Muscle layer of duodenum (tissue), 2 donors: ENCODE measurements around the gene SIK2.
A peak's percentile ranks its signal among the peaks of the same experiment; 100 is the strongest.
"Not testable (repeated sequence)": the region's sequence is repeated elsewhere in the genome, so short reads cannot be mapped to it uniquely, and the experiment has no call there.

Source experiments
- H3K27ac ChIP-seq: one replicate; pipeline ENCODE4 v1.7.0; 2013; ENCODE audit warnings: mild to moderate bottlenecking, low read length
- H3K27me3 ChIP-seq: one replicate; pipeline ENCODE4 v1.7.0; 2013; ENCODE audit warnings: low read depth, mild to moderate bottlenecking, control low read depth, low read length
- H3K36me3 ChIP-seq, 2 donors: one replicate each; pipeline ENCODE4 v1.7.0; 2013; ENCODE audit warnings: low read length in 2 of 2, control low read depth in 1 of 2, mild to moderate bottlenecking in 1 of 2; ENCODE audit not compliant: insufficient read depth in 2 of 2, control insufficient read depth in 1 of 2
- H3K4me1 ChIP-seq, 2 donors: one replicate each; pipeline ENCODE4 v1.7.0; 2013; ENCODE audit warnings: low read length in 2 of 2, mild to moderate bottlenecking in 2 of 2, control low read depth in 1 of 2, moderate library complexity in 1 of 2; ENCODE audit not compliant: insufficient read depth in 2 of 2, control insufficient read depth in 1 of 2
- H3K4me3 ChIP-seq, 2 donors: one replicate each; pipeline ENCODE4 v1.7.0; 2013; ENCODE audit warnings: low read length in 2 of 2, low read depth in 1 of 2, mild to moderate bottlenecking in 1 of 2
- H3K9me3 ChIP-seq, 2 donors: one replicate each; pipeline ENCODE4 v1.7.0; 2013; ENCODE audit warnings: low read length in 2 of 2, control low read depth in 1 of 2, mild to moderate bottlenecking in 1 of 2; ENCODE audit not compliant: control insufficient read depth in 1 of 2
- donor health status: healthy.

The SIK2 gene

DNA sequence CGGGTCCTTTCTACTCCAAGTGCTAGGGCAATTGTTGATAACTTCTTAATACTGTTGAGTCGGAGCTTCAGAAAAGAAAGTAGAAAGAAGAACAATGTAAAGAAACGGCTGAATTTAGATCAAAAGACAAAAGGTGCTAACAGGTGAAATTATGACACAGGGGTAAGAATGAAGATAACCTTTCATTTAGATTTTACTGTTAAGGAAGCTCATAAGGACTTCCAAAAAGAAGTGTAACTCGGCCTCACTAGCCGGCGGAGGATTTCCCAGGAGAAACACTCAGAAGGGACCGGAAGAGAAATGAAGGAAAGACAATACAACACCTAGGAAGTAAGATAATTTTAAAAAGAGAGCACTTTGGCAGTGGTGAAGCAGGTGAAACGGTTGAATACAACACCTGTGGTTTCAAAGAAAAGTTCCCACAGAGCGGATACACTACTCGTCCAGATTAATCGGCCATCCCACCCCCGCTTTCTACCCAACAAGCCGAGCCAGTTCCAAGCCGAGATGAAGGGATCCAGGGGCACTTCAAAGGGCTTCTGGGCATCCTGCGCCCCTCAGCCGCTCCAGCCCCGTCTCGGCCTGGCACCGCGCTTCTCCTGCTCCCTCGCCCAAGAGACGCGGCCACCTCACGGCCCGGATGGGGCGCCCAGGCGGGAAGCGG lies 163.2 kb downstream of the SIK2 start:
- no peaks in the 10 kb centered on the region for H3K27me3 ChIP-seq
- H3K27ac ChIP-seq: peak overlapping the region; percentile 70
- H3K4me1 ChIP-seq: peaks cover 0 to 32% of the 10 kb centered on the region in 2 donors
- peak overlapping the region; percentile 85 to 93 for H3K4me3 ChIP-seq
- no peaks in the 10 kb centered on the region for H3K9me3 ChIP-seq
- H3K36me3 ChIP-seq: peaks cover 19 to 26% of the 10 kb centered on the region in 2 donors

DNA sequence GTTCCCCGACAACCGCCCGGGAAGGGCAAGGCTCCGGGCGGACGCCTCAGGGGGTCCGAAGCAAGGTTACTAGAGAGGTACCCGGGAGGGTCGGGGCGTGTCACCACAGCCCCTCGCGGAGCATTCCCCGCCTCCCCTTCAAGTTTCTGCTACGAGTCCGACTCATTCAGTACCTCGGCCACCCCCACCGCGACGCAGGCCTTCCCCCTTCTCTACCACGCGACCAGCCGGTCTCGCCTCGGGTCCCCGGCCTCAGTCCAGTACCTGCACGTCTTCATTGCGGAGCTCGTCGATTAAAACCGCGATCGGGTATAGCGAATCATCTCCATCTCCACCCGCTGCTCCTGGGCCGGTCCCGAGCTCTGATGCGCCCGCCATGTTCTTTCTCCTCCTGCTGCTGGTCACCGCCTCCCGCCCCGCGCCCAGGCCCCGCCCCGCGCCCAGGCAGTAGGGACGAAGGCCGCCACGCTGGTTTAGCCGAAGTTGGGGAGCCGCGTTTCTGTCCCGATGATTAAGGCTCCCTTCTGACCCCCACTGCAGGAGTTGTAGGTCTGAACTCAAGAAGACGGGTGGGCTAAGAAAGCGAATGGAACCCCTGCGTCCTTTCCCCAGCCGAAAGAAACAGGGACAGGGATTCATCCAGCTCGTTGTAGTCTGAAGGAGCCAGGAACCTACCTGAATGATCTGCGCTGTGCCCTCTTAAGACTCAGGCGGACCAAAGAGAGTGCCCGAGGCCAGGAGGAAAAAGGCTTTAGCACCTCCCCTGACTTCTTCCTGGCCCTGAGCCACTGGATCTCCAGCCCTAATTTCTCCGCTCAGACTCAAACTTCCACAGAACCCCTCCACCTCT lies 164.0 kb downstream of the SIK2 start, which contains the start of gene PPP2R1B:
PPP2R1B (minus strand) TSS at position 406 of the 850 bp plus-strand sequence; CDS start at position 378, 28 bp downstream.
- Histone ChIP-seq H3K36me3 (peaks cover 12 to 18% of the 10 kb centered on the region in 2 donors), H3K27me3 (no peaks in the 10 kb centered on the region), H3K9me3 (no peaks in the 10 kb centered on the region), H3K27ac (peak within 1 kb of the TSS; percentile 97), H3K4me1 (peaks cover 0 to 32% of the 10 kb centered on the region in 2 donors), H3K4me3 (peak within 1 kb of the TSS; percentile 85 to 93)

DNA sequence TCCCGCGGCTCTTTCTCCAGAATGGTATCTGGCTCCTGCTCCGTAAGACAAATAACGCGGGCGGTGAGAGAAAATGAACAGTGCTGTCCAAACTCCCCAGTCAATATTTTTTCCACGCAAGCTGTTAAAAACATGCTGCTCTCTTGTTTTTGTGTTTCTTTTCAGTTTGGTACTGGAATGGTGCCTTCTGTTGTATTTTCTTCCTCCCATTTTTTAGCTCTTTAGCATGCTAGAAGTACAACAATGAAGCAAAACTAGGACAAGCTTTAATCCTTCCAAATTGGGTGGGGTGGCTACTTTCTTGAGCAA lies 164.5 kb downstream of the SIK2 start:
- no peaks in the 10 kb centered on the region for H3K27me3 ChIP-seq
- H3K4me1 ChIP-seq: peaks cover 0 to 32% of the 10 kb centered on the region in 2 donors
- peak overlapping the region; percentile 97 for H3K27ac ChIP-seq
- no peaks in the 10 kb centered on the region for H3K9me3 ChIP-seq
- H3K4me3 ChIP-seq: peak overlapping the region; percentile 85 to 93
- peaks cover 9 to 15% of the 10 kb centered on the region in 2 donors for H3K36me3 ChIP-seq

DNA sequence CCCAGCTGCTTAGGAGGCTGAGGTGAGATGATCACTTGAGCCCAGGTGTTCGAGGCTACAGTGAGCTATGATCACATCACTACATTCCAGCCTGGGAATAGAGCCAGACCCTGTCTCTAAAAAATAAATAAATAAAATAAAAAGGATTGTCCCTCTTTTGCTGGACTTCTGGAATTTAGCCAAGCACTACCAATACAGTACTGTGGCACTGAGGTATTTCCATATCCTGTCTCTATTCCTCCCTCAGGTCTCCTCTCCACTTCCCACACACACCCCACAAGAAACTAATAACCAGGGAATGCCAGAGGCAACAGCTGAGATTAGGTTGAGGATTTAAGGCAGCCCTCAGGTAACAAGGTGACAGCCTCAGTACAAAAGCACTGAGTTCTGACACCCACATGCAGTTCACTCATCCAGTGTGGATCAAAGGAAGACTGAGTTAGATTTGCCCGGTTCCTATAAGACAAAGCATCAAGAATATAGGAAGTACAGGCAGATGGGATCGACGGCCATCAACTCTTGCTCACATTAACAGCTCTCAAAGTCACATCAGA lies 168.4 kb downstream of the SIK2 start:
- Histone ChIP-seq H3K36me3 (no peaks in the 10 kb centered on the region), H3K4me3 (no peak overlapping the region), H3K4me1 (peaks cover 0 to 9% of the 10 kb centered on the region in 2 donors), H3K27me3 (no peaks in the 10 kb centered on the region), H3K27ac (no peak overlapping the region), H3K9me3 (no peaks in the 10 kb centered on the region)

DNA sequence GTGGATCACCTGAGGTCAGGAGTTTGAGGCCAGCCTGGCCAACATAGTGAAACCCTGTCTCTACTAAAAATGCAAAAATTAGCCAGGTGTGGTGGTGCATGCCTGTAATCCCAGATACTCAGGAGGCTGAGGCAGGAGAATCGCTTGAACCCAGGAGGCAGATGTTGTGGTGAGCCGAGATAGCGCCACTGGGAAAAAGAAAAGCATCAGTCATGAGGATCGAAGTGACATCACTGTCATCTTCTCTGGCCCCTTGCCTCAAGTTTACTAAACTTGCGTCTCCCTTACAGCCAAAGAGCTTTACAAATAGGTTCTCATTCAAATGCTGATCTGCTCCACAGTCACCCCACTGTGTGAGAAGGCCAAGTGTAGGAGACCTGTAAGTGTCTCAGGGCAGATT lies 169.0 kb downstream of the SIK2 start:
- not testable (repeated sequence) for H3K27me3 ChIP-seq, H3K4me3 ChIP-seq, H3K27ac ChIP-seq, H3K36me3 ChIP-seq, H3K9me3 ChIP-seq, H3K4me1 ChIP-seq

- H3K9me3 ChIP-seq: no peaks in the 10 kb centered on the region
- no peaks in the 10 kb centered on the region for H3K36me3 ChIP-seq
- H3K27ac ChIP-seq: no peak overlapping the region
- no peaks in the 10 kb centered on the region for H3K4me1 ChIP-seq
- H3K27me3 ChIP-seq: no peaks in the 10 kb centered on the region
- no peak overlapping the region for H3K4me3 ChIP-seq
These were observed 170.3 kb downstream of the SIK2 start for GRCh38 chr11:111772535-111772934.

GRCh38 chr11:111774955-111775710 lies 172.9 kb downstream of the SIK2 start:
- H3K9me3 ChIP-seq: no peaks in the 10 kb centered on the region
- no peak overlapping the region for H3K27ac ChIP-seq
- no peaks in the 10 kb centered on the region for H3K36me3 ChIP-seq
- no peak overlapping the region for H3K4me3 ChIP-seq
- no peaks in the 10 kb centered on the region for H3K27me3 ChIP-seq
- no peaks in the 10 kb centered on the region for H3K4me1 ChIP-seq

DNA sequence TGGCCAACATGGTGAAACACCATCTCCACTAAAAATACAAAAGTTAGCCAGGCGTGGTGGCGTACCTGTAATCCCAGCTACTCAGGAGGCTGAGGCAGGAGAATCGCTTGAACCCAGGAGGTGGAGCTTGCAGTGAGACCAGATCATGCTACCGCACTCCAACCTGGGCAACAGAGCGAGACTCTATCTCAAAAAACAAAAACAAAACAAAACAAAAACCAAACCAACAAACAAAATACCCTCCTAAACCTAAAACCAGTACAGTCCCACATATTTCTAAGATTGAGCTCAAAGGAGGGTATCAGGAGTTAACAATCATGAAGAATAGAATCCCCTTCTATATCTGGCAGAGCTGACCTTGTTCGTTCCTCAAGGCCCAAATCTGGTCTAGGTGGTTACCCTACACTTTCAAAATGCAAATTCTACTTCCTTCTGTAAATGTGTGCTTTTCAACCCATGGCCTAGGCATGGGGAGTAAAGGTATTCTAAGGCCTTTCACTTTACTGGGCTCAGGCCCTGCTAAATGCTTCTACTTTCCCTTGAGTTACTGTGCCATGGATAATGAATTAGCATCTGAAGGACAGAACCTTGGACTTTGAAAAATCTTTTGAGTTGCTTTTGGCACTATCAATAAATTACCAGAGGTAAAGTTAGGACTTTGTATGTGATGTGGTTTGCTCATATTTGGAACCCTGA lies 174.3 kb downstream of the SIK2 start:
- no peak overlapping the region for H3K27ac ChIP-seq
- H3K27me3 ChIP-seq: no peaks in the 10 kb centered on the region
- no peaks in the 10 kb centered on the region for H3K36me3 ChIP-seq
- H3K4me1 ChIP-seq: no peaks in the 10 kb centered on the region
- no peak overlapping the region for H3K4me3 ChIP-seq
- no peaks in the 10 kb centered on the region for H3K9me3 ChIP-seq

GRCh38 chr11:111777094-111778046 lies 175.1 kb downstream of the SIK2 start:
- Histone ChIP-seq H3K27me3 (no peaks in the 10 kb centered on the region), H3K4me3 (no peak overlapping the region), H3K9me3 (no peaks in the 10 kb centered on the region), H3K36me3 (no peaks in the 10 kb centered on the region), H3K4me1 (no peaks in the 10 kb centered on the region), H3K27ac (no peak overlapping the region)

DNA sequence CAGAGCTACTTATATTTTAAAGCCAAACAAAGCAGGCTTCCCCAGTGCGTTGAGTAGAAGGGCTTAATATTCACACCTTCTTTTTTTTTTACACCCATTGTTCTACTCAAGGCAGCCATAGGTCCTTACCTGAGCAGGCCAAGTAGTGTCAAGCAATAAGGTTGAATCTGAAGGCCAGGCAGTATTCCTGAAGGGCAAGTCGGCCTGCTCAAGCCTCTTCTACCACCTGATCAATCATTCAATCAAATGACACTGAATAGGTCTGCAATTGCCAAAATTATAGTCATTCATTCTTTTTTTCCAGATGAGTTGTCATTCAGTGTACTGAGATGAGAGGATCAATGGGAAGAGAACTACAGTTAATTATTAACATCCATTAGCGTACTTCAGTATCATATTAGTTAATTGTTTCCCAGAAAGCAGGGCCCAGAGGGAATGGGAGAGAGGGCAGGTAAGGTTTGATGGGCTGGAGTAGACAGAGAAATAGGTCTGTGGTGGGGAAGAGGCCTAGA lies 175.9 kb downstream of the SIK2 start:
- H3K36me3 ChIP-seq: no peaks in the 10 kb centered on the region
- no peaks in the 10 kb centered on the region for H3K27me3 ChIP-seq
- H3K9me3 ChIP-seq: no peaks in the 10 kb centered on the region
- H3K27ac ChIP-seq: no peak overlapping the region
- H3K4me1 ChIP-seq: no peaks in the 10 kb centered on the region
- H3K4me3 ChIP-seq: no peak overlapping the region
